ENCODE data around the gene EMD.
"Not testable (repeated sequence)": the region's sequence is repeated elsewhere in the genome, so short reads cannot be mapped to it uniquely, and the experiment has no call there.

Gene EMD

DNA sequence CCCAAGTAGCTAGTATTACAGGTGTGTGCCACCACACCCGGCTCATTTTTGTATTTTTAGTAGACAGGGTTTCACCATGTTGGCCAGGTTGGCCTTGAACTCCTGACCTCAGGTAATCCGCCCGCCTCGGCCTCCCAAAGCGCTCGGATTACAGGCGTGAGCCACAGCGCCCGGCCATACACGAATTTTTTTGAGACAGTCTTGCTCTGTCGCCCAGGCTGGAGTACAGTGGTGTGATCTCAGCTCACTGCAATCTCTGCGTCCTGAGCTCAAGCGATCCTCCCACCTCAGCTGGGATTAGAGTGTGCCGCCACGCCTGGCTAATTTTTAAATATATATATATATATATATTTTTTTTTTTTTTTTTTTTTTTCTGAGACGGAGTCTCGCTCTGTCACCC, 17.3 kb downstream of the EMD start:
- DNase-seq (ENCODE audit: low read depth in 2 of 2), result not testable (repeated sequence)

DNA sequence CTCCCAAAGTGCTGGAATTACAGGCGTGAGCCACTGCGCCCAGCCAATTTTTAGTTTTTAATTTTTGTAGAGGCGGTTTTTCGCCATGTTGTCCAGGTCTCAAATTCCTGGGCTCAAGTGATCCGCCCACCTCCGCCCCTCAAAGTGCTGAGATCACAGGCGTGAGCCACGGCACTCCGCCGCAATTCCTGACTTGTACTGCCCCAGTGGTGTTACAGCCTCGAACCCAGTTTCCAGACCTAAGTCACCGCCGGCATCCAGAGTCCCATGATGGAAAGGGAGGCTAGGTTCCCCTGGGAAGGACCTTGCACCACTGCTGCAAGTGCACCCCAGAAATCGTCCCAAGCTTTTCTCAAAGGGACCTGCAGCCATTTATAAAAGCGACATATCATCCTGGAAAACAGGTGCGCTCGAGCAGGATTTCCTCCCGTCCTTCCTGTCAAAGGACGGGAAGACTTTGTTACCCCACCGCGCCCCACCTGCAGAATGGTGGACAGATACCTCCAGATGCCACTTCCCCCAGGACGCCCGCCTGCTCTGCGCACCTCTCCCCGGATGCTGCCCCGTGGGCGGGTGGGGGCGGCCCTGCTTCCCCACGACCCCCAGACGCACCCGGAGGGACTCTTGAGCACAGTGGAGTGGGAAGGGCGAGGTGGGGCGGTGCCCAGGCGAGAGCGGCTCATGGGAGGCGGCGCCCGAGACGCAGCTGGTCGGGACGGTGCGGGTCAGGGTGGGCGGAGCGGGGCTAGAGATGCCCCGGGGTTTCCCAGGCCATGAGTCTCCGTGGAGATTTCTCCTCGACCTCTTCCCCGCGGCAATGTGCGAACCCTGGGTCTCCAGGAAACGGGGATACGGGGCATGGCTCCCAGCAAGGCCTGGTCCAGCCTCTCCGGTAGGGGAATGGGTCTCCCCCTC, 18.1 kb downstream of the EMD start:
- peak; percentile 56 to 61 for DNase-seq (ENCODE audit: low read depth in 2 of 2)

DNA sequence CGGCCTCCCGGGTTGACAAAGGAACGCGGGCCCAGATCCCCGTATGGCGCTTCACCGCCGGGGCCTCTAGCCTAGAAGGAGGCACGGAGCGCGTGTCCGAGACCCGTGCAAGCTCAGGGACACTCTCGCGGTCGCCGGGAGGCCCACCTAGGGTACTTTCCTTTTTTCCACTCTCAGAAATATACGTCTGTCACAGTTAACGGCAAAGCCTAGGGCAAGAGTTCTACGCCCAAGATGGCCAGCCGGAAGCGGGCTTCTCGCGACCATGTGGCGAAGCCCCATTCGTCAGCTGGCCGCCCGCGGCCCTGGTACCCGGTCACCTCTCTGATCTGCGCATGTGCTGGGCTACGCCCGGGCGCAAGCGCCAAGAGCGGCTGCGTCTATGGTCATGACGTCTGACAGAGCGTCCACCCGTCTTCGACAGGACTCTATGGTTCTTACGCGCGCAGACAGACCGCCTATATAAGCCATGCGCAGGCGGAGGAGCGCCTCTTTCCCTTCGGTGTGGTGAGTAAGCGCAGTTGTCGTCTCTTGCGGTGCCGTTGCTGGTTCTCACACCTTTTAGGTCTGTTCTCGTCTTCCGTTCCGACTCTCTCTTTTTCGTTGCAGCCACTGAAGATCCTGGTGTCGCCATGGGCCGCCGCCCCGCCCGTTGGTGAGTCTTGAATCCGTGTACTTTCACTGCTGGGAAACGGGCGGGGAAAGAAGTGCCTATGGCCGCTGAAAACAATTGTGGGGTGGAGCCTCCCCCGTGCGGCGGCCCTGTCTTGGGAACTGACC, 19.0 kb downstream of the EMD start, which contains the start of gene RPL10:
Gene RPL10 (plus strand): TSS at position 490 of the 780 bp plus-strand sequence. CDS start 143 bp downstream, at position 633.
- peak; percentile 78 to 83 for DNase-seq (ENCODE audit: low read depth in 2 of 2)

DNA sequence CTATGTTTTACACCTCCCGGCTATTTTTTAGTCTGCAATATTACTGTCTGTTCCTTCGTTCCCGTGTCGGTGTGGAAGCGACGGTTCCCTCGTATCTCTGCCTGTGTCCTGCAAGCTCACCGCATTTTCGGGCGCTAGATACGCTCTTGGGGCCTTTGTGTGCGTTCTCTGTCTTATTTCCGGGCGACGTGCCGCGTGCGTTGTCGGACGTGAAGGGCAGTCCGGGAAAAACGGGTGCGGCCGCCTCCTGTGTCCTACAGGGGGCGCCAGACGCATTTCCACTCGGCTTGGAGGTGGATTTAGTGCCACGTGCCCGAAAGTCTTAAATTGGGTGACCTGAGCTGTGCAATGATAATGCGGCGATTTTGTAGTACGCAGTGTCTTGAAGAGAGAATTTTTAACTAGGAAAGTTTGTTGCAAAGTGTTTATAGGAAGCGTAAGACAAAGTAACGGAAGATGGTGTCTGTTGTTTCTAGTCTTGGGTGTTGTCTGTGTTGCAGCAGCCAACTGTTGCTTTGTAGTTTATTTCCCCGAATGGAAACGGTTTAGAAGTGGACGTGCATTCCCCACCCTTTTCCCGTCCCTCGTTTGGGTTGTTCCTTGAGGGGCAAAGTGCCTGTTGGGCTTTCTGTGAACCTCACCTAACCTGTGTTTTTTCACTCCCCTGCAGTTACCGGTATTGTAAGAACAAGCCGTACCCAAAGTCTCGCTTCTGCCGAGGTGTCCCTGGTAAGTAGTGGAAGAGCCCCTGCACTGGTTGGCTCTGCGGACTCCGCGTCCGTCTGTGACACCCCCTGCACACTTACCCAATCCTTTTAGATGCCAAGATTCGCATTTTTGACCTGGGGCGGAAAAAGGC, 19.8 kb downstream of the EMD start:
- peak; percentile 60 to 61 for DNase-seq (ENCODE audit: low read depth in 2 of 2)

DNA sequence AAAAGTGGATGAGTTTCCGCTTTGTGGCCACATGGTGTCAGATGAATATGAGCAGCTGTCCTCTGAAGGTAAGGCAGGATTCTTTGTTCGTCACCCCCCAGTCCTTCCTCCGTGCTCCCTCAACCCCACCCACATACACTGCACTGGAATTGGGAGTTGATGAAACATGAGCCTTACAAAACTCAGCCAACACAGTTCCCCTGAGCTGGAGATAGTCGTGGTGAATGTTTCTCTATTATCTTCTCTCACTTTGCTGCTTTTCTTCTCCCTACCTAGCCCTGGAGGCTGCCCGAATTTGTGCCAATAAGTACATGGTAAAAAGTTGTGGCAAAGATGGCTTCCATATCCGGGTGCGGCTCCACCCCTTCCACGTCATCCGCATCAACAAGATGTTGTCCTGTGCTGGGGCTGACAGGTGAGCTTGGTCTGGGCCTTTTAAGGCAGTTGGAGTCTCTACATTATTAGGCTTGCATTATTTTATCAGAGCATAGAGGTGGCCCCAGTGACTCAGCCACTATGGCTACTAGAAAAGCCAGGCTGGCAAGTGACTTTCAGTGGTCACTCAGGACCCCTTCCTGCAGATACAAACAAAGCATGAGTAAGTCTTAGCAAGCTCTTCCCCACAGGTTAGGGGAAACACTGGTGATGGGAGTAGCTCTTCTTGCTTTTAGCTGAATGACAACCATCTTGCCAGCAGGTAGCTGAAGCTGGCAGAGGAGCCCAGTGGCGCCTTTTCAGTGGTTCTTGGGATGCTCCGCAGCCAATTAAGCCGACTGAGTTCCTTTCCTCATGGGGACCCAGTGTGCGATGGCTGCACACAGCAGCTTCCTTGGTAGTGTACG, 20.7 kb downstream of the EMD start:
- no peak for DNase-seq (ENCODE audit: low read depth in 2 of 2)

DNA sequence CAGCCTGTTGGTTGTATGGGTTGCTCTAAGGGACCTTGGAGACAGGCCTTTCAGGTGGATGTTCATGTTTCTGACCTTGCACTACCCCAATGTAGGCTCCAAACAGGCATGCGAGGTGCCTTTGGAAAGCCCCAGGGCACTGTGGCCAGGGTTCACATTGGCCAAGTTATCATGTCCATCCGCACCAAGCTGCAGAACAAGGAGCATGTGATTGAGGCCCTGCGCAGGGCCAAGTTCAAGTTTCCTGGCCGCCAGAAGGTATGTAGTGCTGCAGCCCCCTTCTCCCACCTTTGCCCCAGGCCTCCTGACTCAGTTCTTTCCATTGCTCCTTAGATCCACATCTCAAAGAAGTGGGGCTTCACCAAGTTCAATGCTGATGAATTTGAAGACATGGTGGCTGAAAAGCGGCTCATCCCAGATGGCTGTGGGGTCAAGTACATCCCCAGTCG, 21.3 kb downstream of the EMD start:
- not testable (repeated sequence) for DNase-seq (ENCODE audit: low read depth in 2 of 2)

DNA sequence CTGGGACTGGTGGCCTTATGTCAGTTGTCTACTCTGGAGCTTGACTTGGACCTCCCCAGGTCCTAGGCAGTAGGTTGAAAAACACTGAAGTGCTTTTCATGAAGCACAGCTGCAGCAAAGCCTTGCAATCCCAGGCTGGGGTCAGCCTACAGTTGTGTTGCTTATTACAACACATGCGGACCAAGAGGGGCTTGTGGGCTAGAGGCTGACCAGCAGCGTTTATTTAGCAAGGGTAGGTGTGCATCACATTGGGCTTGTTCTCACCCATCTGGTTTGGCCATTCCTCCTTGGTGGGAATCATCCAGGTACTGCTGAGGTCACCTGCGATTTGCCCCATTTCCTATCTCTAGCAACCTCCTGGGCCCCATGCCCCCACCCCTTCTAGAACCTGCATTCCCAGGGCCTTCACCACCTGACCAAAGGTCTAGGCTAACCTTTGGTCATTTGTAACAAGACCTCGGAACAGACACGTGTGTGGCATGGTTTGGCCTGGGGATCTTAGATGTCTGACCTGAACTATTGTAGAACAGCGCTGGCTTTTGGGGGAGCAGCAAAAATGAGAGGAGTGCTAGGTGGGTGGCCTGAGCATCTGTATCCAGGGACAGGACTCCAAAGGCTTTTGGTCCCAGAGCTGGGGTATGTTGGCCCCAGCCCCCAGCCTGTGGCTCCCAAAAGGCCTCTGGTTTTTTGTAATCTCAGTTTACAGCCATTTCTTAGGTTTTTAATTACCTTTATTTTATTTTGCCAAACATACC, 22.1 kb downstream of the EMD start:
- DNase-seq (ENCODE audit: low read depth in 2 of 2), result no peak

DNA sequence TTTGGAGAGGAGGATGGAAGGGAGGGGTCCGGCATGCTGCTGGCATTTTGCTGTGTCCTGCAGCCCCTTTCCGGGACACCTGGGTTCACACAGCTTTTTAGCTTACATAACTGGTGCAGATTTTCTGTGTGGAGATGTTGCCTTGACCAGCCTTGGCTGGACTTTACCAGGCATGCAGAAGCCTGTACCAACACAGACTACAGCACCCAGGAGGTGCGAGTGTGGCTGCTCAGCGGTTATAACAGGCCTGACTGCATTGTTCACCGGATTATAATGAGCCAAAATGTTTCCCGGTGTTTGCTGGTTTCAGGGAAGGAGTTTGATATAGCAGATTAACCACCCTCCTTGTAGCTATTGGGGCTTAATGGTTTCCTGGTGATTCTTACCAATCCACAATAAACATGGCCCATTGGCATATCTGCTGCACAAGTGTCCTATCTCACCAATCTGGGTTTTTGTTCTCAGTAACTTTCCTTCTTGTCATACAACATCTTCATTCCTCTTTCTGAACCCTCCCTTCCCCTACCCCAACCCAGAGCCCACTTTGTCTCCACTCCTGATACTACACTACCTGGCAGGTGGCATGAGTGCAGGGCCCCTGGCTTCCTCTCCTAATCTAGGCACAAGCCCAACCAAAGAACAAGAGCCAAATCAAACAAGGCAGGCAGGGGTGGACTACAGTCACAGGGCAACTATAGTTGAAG, 23.0 kb downstream of the EMD start:
- DNase-seq (ENCODE audit: low read depth in 2 of 2), result no peak

DNA sequence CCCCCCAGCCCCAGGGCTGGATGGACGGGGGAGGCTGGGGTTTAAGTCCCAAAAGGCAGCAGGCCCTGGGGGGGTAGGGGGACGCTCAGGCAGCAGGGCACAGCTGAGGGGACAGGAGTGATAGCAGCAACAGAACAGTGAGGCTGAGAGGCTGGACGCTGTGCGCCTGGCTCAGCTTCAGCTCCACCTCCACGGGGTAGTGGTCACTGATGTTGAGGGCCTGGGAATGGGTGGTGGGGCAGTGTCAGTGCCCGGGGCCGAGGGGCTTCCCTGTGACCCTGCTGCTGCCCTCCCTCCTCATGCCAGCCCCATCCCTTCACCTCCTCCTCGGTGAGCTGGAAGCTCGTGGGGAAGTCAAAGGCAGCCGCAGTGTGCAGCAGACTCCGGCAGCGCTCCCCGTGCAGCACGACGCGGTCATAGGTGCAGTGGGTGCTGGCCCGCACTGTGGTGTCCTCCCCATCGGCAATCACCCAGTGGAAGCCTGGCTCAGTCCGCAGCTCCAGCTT, 23.6 kb downstream of the EMD start:
- no peak for DNase-seq (ENCODE audit: low read depth in 2 of 2)

DNA sequence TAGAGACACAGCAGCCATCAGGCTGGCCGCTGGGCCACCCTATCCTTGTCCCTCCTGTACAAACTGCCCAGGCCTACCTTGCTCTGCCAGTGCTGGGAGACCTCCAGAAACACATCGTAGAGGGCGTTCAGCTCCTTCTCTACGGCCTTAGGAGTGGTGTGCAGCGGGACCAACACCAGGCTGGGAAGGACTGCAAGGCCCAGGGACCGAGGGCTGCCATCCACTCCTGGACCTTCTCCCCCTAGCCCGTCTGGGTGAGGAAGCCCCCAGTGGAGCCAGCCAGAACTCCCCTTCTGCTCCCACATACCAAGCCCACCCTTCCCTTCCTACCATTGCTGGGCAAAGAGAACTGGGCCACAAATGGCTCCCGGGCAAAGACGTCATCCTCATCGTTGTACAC, 24.1 kb downstream of the EMD start:
- no peak for DNase-seq (ENCODE audit: low read depth in 2 of 2)

DNA sequence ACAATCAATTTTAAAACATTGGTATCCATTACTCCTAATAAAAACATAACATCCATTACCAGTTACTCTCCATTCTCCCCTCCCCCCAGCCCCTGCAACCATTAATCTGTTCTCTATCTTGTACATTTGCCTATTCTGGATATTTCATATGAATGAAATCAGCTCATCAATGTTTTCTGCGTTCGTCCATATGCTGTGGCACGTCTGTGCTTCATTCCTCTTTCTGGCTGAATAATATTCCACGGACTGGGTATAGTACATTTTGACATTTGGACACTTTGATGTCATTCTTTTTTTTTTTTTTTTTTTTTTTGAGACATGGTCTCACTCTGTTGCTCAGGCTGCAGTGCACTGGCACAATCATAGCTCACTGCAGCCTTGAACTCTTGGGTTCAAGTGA, 24.8 kb downstream of the EMD start:
- no peak for DNase-seq (ENCODE audit: low read depth in 2 of 2)

DNA sequence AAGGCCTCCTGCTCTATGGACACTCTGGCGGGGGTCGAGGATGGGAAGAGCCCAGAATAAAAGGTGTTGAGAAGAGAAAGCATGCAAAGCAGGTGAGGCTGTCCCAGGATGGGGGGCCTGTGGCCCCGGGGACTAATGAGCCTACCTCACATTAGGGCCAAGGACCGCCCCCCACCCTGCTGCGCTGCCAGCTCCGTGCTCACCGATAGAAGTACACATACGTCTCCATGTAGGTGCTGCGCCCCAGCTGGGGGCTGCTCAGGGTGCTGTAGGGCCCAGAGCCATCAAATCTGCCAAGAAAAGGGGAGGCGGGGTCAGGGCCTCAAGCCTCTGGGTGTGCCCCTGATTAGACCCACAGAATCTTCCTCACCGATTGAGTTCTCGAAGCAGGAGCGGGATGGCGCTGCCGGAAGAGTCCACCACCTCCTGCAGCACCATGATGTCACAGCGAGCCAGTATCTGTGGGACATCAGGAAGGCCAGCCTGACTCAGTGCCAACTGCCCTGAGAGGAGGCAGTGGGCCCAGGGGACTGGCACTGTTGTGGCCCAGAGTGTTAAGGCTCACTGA, 25.6 kb downstream of the EMD start:
- no peak for DNase-seq (ENCODE audit: low read depth in 2 of 2)

DNA sequence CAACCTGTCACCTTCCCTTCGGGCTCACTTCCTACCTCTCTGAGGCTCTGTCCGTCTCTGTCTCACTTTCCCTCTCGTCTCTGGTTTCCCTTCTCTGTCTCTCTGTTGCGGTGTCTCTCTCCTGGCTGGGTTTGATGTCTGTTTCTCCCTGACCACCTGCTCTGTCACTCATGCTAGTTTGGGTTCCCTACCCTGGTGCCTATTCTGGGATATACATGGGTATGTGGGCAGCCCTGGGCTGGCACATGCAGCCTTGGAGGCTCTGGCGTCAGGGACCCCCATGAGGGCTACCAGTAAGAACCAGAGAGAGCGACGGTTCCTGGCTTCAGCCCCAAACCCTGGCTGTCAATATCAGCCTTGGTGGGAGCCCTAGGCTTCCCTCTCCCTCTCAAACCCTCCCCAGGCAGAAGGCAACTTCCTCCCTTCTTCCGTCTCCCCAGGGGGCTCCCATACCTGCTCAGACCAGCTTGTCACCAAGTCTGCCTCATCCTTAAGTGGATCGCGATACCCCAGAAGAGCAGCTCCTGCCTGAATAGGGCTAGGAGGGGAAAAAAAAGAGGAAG, 29.6 kb downstream of the EMD start:
- DNase-seq (ENCODE audit: low read depth in 2 of 2), result no peak

DNA sequence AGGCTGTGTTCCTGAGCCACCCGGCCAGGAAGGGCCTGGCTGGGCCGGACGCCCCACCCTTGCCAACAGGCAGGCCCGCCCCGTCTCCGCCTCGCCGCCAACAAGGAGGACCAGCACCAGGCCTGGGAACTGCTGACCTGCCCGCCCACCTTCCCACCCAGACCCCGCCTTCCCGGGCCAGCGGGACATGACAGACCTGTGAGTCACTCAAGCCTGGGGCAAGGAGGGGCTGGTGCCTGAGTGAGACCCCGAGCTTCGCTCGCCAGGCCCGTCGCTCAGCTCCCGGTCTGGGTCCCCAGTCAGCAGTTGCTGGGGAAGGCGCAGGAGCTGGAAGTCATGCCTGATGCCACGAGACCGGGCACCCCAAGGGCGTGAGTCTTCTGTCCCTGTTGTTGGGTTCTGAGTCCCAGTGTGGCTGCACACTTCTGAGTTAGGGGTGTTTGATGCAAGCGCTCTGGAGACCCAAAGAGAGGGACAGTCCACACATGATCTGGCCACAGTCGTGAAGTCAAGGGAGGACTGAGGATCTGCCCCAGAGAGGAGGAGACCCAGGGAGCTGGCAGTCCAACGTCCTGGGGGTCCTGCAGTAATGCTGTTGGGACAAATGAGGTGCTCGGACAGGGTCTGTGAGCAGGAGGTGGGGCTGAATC, 30.3 kb downstream of the EMD start, which contains the start of gene DNASE1L1:
Gene DNASE1L1 (minus strand): TSS at position 33 of the 650 bp plus-strand sequence. CDS start 3,686 bp downstream, outside the sequence.
- no peak for DNase-seq (ENCODE audit: low read depth in 2 of 2)

DNA sequence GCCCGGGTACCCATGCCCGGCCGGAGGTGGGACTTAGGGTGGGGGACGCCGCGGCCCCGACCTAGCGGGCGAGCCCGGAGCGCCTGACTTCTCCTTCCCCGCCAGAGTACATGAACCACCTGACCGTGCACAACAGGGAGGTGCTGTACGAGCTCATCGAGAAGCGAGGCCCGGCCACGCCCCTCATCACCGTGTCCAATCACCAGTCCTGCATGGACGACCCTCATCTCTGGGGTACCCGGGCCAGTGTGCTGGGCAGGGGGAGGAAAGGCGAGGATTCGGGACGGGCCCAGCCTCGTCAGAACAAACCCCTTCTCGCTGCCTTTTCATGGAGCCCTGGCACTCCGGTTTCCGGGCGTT, 32.9 kb downstream of the EMD start:
- peak in 1 of 2 donors; percentile 51 for DNase-seq (ENCODE audit: low read depth in 2 of 2)

DNA sequence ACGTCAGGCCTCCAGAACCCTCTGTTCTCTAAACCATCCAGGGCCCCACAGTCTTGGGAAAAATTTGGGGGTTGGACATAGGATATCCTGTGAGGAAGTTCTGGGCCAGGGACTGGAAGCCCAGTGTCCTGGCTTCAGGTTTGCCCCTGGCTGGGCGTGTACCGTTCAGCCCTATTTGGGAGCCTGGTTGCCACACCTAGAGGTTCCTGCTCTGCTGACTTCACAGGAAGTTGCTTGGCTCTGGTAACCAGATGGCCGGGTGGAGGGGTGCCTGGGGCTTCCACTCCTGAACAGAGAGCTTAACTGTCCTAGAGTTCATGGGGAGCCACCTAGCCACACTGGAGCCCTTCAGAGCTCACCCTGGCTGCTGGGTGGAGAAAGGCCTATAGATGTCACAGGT, 33.4 kb downstream of the EMD start:
- DNase-seq (ENCODE audit: low read depth in 2 of 2), result no peak

DNA sequence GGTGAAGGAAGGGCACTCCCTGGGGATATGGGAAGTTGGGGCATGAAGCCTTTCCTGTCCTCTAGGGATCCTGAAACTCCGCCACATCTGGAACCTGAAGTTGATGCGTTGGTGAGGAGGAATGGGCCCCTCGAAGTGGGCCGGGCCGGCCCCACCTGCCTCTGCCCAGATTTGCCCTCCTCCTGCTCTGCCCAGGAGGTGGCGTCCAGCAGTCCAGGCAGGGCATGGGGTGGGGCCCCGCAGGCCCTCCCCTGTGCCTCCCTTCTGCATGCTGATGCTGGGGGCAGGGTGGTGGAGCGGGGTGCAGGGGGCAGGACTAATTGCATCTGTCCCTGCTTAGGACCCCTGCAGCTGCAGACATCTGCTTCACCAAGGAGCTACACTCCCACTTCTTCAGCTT, 34.0 kb downstream of the EMD start:
- DNase-seq (ENCODE audit: low read depth in 2 of 2), result no peak

DNA sequence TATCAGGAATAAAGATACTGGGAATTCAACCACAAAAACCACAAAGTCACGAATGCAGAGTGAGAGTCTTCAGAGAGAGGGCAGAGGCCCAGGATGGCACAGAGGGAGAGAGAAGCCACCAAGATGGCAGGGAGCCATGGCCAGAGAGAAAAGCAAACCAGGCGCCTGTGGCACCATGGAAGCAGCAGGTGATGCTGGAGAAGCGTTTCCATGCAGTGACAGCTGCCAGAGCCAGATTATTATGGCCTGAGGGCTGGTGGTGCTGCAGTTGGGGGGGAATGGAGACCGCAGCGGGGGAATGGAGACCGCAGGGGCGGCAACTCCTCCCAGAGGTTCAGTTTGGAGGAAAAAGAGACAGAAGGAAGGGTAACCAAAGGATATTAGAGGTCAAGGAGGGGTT, 38.1 kb downstream of the EMD start:
- DNase-seq (ENCODE audit: low read depth in 2 of 2), result no peak

All from stimulated activated CD8-positive, alpha-beta memory T cell treated with anti-CD3 and anti-CD28 coated beads, Interleukin-2, amount 100 ng/mL, for 48 hours (primary cell).